Fibroblast of mammary gland (primary cell): Measurements from ENCODE around the gene TNPO3.

Source experiments
- DNase-seq: peaks from one replicate; pipeline ENCODE4 v3.0.0-alpha.2; 2010; ENCODE audit warnings: low read depth
- H3K4me3 ChIP-seq: 2 replicates; pipeline ENCODE4 v1.5.1; 2011; ENCODE audit warnings: low read depth, mild to moderate bottlenecking, low read length, moderate library complexity; ENCODE audit not compliant: control insufficient read depth
- CTCF ChIP-seq: conservative IDR thresholded peaks from 2 replicates; pipeline ENCODE4 v1.5.1; 2011; ENCODE audit warnings: low read depth, low read length, inconsistent platforms; ENCODE audit not compliant: control insufficient read depth, insufficient read depth

Gene TNPO3

GRCh38 chr7:129083525-129083924 is 28.6 kb upstream of the TNPO3 start:
- no peak for DNase-seq
- TF ChIP-seq CTCF, result no peak

DNA sequence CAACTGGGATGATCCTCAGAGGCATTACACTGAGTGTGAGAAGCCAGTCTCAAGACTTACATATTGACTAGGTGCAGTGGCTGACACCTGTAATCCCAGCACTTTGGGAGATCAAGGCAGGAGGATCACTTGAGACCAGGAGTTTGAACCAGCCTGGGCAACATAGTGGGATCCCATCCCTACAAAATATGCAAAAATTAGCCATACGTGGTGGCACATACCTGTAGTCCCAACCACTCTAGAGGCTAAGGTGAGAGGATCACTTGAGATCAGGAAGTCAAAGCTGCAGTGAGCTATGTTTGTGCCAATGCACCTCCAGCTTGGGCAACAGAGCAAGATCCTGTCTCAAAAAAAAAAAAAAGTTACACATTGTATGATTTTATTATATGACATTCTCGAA is 23.5 kb upstream of the TNPO3 start:
- no peak for DNase-seq
- no peak overlapping the region for H3K4me3 ChIP-seq
- no peak for TF ChIP-seq CTCF

More at GRCh38 chr7:129083525-129083924, 28.6 kb upstream of the TNPO3 start:
- no peak overlapping the region for H3K4me3 ChIP-seq

GRCh38 chr7:129076886-129077285 is 22.0 kb upstream of the TNPO3 start:
- TF ChIP-seq CTCF, result no peak
- DNase-seq, result no peak

DNA sequence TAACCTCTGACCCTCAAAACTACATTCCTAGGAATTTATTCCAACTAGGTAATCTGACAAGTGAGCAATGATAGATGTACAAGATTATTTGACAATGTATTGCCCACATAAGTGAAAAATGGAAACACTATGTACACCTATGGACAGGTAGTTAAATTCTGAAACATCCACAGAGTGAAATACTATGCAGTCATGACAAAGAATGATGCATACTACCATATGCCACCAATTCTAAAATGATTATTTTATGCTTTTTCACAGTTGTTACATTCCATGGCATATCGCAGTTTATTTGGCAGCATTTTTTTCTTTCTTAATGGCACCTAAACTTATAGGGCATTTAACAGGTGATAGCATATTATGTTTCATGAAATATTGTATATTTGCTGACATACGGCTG is 20.1 kb upstream of the TNPO3 start:
- no peak for TF ChIP-seq CTCF

More at GRCh38 chr7:129076886-129077285, 22.0 kb upstream of the TNPO3 start:
- no peak overlapping the region for H3K4me3 ChIP-seq

GRCh38 chr7:129074361-129074871 is 19.5 kb upstream of the TNPO3 start:
- no peak for TF ChIP-seq CTCF
- H3K4me3 ChIP-seq, result no peak overlapping the region
- DNase-seq, result no peak

More for the DNA sequence above, 20.1 kb upstream of the TNPO3 start:
- no peak for DNase-seq
- no peak overlapping the region for H3K4me3 ChIP-seq

DNA sequence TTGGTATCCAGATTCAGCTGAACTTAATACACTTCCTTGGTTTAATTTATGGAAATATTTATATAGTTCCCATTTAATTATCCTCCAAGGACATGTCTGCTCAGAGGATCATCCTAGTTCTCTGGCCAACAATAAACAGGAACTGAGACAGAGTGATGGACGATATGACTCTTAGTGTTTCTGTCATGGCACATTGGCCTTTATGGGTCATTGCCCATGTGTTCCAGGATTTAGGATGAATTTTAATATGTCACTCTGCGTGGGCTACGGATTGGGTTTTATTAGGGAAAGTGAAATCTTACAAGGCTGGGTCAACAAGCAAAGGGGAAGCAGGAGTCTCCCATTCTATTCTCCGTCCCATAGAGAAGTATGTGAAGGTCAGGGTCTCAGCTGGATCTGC is 18.8 kb upstream of the TNPO3 start:
- DNase-seq, result no peak
- TF ChIP-seq CTCF, result no peak
- no peak overlapping the region for H3K4me3 ChIP-seq

- DNase-seq, result no peak
- no peak overlapping the region for H3K4me3 ChIP-seq
- no peak for TF ChIP-seq CTCF
Observed at GRCh38 chr7:129073204-129073603, 18.3 kb upstream of the TNPO3 start.
